Fibroblast of villous mesenchyme (primary cell): ENCODE data around the gene RPL36. TPM values are rescaled to one million over a fixed set of nuclear protein-coding genes. Genes with fewer than 3 reads are reported as not detected.

ENCODE experiments used
- DNase-seq: peaks from one replicate; pipeline ENCODE4 v3.0.0-alpha.2; 2010; ENCODE audit warnings: low read depth
- H3K4me3 ChIP-seq: 2 replicates; pipeline ENCODE4 v1.5.1; 2011; ENCODE audit warnings: low read depth, mild to moderate bottlenecking, low read length
- total RNA-seq: library from RNA; depleted of rRNA; stranded (reverse); fragments of >200 nt; gene quantifications from 2 replicates; pipeline ENCODE4 v1.2.3, GENCODE V29; 2012
- TF ChIP-seq, protein P1 (sequence below): IDR thresholded peaks from 2 replicates; pipeline ENCODE4 v1.5.1; 2012; ENCODE audit warnings: low read depth, mild to moderate bottlenecking, low read length; ENCODE audit not compliant: insufficient read depth

The RPL36 gene
- total RNA-seq, 1 donor, result 261 TPM

GRCh38 chr19:5648464-5648863 is 41.6 kb upstream of the RPL36 start:
- no peak overlapping the region for H3K4me3 ChIP-seq
- TF ChIP-seq, protein P1, sequence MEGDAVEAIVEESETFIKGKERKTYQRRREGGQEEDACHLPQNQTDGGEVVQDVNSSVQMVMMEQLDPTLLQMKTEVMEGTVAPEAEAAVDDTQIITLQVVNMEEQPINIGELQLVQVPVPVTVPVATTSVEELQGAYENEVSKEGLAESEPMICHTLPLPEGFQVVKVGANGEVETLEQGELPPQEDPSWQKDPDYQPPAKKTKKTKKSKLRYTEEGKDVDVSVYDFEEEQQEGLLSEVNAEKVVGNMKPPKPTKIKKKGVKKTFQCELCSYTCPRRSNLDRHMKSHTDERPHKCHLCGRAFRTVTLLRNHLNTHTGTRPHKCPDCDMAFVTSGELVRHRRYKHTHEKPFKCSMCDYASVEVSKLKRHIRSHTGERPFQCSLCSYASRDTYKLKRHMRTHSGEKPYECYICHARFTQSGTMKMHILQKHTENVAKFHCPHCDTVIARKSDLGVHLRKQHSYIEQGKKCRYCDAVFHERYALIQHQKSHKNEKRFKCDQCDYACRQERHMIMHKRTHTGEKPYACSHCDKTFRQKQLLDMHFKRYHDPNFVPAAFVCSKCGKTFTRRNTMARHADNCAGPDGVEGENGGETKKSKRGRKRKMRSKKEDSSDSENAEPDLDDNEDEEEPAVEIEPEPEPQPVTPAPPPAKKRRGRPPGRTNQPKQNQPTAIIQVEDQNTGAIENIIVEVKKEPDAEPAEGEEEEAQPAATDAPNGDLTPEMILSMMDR, result no peak
- no peak for DNase-seq

GRCh38 chr19:5651361-5651760 is 38.7 kb upstream of the RPL36 start:
- no peak overlapping the region for H3K4me3 ChIP-seq
- TF ChIP-seq, protein P1, result no peak
- DNase-seq, result no peak

DNA sequence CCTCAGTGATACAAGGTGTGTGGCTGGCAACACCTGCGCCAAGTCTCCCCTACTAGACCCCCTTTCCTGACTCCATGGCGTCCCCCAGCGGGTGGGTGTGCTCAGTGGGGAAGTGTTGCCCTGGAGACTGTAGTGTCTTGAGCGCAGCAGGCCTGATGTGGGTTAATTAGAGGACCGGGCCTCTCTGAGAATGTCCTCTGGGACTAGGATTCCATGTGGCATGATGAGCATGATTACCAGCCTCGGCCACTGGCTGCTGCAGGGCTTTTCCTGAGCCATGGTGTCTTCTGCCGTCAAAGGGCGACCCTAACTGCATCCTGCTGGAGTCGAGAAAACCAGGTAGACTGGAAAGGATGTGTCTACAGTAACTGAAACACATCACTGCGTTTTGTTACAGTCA is 37.8 kb upstream of the RPL36 start:
- no peak for DNase-seq
- TF ChIP-seq, protein P1, result no peak
- no peak overlapping the region for H3K4me3 ChIP-seq

GRCh38 chr19:5654931-5655330 is 35.2 kb upstream of the RPL36 start:
- DNase-seq, result no peak
- TF ChIP-seq, protein P1, result no peak

DNA sequence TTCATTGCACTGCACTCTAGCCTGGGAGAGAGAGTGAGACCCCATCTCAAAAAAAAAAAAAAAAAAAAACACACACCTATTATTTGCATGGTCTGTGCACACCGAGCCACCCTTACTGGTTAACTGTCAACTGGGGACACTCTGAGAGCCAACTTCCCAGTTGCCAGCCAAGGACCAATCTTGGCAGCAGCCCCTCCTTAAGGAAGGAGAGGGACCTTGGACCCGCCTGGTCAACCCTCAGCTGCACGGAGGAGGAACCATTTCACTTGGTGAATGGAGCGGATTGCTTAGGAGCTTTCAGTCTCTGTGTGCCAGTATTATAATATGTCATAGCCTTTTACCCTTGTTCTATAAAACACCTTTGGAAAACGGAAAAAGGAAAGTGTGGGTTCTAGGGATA is 34.7 kb upstream of the RPL36 start:
- no peak for DNase-seq
- no peak overlapping the region for H3K4me3 ChIP-seq
- TF ChIP-seq, protein P1, result no peak

More at GRCh38 chr19:5654931-5655330, 35.2 kb upstream of the RPL36 start:
- H3K4me3 ChIP-seq, result no peak overlapping the region

- no peak for DNase-seq
- no peak overlapping the region for H3K4me3 ChIP-seq
- TF ChIP-seq, protein P1, result no peak
Measured at GRCh38 chr19:5661483-5661882, 28.6 kb upstream of the RPL36 start.

DNA sequence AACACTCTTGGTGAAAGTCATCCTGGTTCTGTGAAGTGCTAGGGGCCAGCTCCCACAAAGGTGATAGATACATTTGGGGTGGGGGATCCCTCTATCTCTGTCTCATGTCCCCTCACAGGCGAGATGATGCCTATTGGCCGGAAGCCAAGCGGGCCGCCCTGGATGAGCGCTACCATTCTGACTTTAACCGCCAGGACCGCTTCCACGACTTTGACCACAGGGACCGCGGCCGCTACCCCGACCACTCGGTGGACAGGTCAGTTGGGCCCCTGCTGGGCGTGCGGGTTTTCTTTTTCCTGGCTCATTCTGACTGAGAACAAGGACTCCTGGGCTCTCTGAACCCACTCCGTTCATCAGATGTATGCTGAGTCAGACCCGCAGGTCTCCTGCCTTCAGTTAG is 26.2 kb upstream of the RPL36 start:
- TF ChIP-seq, protein P1, result no peak
- DNase-seq, result no peak
- no peak overlapping the region for H3K4me3 ChIP-seq
